Measurements from ENCODE around the gene NPC1L1.

DNA sequence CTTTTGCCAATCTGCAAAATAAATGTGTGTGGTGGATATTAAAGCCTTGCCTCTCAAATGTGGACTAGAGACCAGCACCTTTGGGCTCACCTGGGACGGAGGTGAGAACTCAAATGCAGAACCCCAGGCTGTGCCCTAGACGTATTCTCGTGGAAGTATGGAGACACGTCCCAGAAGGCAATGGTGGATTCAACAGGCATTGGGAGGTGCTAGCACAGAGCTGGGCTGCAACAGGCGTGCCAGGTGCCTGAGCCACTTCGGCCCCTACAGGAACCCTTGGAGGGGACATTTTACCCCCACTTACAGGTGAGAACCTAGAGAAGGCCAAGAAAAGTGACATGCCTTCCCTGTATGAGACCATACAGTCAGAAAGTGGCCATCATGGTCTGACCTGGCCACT, 20.4 kb upstream of the NPC1L1 start:
- TF ChIP-seq, protein P1, sequence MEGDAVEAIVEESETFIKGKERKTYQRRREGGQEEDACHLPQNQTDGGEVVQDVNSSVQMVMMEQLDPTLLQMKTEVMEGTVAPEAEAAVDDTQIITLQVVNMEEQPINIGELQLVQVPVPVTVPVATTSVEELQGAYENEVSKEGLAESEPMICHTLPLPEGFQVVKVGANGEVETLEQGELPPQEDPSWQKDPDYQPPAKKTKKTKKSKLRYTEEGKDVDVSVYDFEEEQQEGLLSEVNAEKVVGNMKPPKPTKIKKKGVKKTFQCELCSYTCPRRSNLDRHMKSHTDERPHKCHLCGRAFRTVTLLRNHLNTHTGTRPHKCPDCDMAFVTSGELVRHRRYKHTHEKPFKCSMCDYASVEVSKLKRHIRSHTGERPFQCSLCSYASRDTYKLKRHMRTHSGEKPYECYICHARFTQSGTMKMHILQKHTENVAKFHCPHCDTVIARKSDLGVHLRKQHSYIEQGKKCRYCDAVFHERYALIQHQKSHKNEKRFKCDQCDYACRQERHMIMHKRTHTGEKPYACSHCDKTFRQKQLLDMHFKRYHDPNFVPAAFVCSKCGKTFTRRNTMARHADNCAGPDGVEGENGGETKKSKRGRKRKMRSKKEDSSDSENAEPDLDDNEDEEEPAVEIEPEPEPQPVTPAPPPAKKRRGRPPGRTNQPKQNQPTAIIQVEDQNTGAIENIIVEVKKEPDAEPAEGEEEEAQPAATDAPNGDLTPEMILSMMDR (IDR thresholded peaks at IDR 0.05; ENCODE audit: low read depth, low read length, poor library complexity, severe bottlenecking), result no peak
- TF ChIP-seq EZH2phosphoT487 (IDR thresholded peaks at IDR 0.05; ENCODE audit: borderline replicate concordance, low read length), result no peak

Data from DOHH2 (cell line).